Choroid plexus epithelial cell (primary cell): ENCODE data around the gene ONECUT2.

ENCODE experiments used
- DNase-seq: peaks from one replicate; pipeline ENCODE4 v3.0.0-alpha.2; 2010; ENCODE audit warnings: low read depth
- H3K4me3 ChIP-seq: 2 replicates; pipeline ENCODE4 v1.5.1; 2011; ENCODE audit warnings: low read depth, mild to moderate bottlenecking, control low read depth, low read length, moderate library complexity
- CTCF ChIP-seq: conservative IDR thresholded peaks from 2 replicates; pipeline ENCODE4 v1.5.1; 2011; ENCODE audit warnings: low read depth, mild to moderate bottlenecking, control low read depth, inconsistent platforms, low read length, moderate library complexity

Gene ONECUT2

DNA sequence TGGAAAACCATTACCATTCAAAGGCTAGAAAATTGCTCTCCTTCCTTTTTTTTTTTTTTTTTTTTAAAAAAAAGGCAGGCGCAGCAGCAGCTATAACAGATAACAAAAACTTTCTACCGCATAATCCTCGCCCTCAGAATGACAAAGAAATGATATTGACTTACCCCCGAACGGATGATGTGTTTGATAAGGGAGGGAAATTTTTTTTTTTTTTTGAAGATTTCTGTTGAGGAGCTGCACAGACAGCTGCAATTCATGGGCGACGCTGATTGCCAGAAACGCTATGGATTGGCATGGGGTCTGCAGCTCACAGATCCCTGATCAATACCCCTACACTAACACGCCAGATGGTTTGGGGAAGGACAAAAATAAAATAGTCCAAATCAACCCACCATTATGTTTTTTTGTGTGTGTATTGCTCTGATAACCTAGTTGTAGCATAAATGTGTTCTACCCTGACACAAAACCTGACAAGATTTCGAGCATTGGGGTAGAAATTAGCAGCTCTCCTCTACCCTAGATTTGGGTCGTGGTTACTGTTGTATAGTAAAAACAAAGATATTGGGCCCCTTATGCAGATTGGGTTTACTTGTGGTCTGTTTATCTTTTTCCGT, 3.6 kb upstream of the ONECUT2 start:
- H3K4me3 ChIP-seq: no peak overlapping the region
- no peak for DNase-seq
- no peak for TF ChIP-seq CTCF

DNA sequence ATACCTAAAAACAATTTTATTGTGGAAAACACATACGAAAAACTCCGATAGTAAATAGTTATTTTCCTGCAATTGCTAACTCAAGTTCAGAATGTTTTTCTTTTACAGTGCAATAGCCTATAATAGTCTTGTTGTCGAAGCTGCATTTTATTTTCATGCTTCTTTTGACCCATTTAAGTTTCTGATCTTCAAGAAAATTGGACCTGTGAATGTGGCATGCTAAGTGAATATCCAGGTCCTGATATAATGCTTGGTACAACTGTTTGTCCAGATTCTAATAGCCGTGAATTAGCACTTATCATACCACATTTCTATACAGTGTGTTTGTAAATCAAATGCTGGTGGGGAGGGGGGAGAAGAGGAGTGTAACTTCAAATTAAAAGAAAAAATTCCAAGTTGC, 3.0 kb upstream of the ONECUT2 start:
- no peak for DNase-seq
- TF ChIP-seq CTCF: no peak
- no peak overlapping the region for H3K4me3 ChIP-seq

- H3K4me3 ChIP-seq: no peak overlapping the region
- no peak for TF ChIP-seq CTCF
- DNase-seq: no peak
These were observed 2.3 kb upstream of the ONECUT2 start for GRCh38 chr18:57432751-57433400.

DNA sequence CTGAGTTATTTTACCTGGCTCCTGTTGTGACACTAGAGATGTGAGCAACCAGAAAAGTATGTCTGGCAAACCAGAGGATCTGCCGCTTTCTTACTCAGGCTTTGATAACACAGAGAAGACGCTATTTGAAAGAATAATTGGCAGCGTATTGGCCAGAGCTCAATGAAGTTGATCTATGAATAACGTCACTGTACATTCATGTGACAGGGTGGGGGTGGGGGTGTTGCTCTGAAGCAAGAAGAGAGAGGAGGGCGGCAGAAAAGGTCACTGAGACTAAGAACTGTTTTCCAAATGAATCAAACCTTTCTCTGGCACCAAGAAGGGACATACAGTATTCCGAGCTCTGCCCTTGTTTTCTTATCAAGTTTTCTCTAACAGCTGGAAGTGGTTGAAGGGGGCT, 1.7 kb upstream of the ONECUT2 start:
- H3K4me3 ChIP-seq: no peak overlapping the region
- TF ChIP-seq CTCF: no peak
- DNase-seq: no peak

DNA sequence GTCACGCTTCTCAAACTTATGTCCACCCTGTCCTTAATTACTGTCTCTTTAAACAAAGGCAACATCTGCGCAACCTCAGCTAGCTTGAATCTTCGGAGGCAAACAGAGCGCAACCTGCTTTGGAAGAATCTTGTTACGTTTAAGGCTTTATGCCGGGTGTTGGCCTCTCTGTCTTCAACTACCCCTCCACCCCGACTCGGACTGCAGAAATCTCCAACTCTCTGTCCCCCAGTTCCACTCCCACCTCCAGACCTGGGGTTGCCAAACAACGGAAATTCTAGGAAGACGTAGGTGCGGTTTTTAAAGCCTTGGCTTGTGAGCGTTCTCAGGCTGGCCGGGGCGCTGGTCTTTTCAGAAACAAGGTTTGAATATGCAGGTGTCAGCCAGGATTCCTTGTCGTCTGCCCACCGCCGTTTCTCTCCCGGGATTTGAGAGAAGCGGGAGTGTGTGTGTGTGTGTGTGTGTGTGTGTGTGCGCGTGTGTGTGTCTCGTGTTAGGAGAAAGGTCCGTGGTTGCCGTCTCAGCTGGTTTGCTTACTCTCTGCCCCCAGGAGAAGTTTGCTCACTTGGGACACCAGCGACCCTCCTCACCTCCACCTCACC, 1.1 kb upstream of the ONECUT2 start:
- no peak overlapping the region for H3K4me3 ChIP-seq
- DNase-seq: no peak
- no peak for TF ChIP-seq CTCF

GRCh38 chr18:57435846-57436190, 644 bp downstream of the ONECUT2 start:
- DNase-seq: no peak
- TF ChIP-seq CTCF: no peak
- no peak overlapping the region for H3K4me3 ChIP-seq
